Right hindlimb (tissue), 1 donor: Measurements from ENCODE around the gene CACNA1G.

Experiments used
- DNase-seq: peaks from one replicate; pipeline ENCODE4 v3.0.0-alpha.2; 2018

The CACNA1G gene

GRCh38 chr17:50560185-50560824 lies at the start of gene CACNA1G:
CACNA1G (plus strand) TSS chr17:50560715; CDS start chr17:50561460, 745 bp downstream.
- DNase-seq = peak; percentile 99

- DNase-seq = no peak
These were observed 49.5 kb upstream of the CACNA1G start for GRCh38 chr17:50511058-50511457.

DNA sequence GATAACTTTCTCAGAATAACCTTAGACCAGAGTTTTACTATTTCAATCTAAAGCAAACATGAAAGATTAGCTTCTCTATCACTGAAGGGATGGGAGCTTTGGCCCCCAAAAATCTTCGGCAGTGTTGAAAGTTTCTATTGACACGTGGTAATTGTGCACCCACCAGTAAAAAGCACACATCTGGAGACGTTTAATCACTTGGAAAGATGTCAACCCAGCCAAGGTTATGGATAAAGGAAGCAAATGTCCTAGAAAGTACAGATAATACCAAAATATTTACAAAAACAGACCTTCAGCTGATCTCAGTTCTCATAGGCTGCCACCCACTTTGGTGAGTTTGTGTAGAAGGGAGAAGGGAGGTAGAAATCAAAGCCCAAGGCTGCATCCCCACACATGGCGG lies 47.0 kb upstream of the CACNA1G start:
- no peak for DNase-seq

DNA sequence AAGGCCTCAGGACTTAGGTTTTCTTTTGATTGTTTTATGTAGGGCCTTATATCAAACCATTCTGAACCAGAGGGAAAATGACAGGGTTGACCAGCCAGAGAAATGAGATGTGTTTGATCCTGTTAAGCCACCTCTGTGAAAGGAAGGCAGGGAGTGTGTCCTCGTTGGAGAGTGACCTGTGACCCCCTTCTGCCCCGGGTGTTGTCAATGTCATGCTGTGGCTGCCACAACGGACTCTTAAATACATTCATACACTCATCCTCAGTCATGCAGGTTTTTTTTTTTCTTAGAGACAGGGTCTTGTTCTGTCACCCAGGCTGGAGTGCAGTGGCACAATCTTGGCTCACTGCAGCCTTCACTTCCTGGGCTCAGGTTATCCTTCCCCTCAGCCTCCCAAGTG lies 46.1 kb upstream of the CACNA1G start:
- no peak for DNase-seq

DNA sequence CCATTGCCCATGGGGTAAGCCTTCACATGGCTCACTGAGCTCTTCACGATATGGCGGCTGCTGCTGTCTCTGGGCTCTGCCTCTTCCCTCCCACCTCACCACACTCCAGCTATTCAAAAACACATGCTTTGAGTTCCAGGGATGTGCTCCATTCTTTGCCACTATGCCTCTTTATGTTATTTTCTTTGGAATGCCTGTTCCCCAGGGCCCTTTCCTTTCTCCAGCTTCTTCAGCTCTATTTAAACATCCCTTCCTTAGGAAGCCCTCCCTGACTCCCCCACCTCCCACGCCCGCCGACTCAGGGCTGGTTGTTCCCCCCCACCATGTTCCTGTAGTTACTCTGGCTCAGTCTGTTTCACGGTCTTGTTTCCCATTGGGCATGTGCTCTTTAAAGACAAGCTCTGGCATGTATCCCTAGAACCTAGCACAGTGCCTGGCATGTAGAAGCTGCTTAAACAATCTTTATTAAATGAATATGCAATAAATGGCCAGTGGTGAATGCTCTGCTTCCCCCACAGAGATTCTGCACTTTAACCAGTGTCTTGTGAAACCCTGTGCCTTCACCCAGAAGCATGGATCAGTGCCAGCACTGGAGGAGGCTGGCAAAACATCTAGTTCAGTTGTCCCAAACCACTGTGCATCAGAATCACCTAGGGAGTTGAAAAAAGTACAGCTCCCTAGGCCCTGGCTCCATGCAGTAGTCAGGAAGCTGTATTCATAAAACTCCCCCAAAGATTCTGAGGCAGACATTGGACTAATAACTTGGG lies 45.4 kb upstream of the CACNA1G start:
- no peak for DNase-seq

DNA sequence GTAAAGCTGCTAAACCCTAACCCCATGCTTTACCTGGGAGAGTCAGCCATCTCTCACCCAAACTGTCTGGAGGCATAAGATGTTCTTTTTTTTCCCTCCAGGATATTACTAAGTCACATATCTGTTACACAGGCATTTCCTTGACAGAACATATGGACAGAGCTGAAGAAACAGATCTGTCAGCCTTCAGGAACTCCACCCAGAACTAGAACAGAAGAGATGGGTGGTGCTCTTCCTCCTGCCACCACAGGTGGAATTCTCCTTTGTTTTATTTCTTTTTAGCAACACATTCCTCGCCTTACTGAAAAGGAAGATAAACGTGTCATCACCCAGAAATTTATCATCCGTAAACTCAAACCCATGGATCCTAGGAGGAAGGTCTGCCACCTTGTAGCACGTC lies 43.5 kb upstream of the CACNA1G start:
- DNase-seq = no peak

DNA sequence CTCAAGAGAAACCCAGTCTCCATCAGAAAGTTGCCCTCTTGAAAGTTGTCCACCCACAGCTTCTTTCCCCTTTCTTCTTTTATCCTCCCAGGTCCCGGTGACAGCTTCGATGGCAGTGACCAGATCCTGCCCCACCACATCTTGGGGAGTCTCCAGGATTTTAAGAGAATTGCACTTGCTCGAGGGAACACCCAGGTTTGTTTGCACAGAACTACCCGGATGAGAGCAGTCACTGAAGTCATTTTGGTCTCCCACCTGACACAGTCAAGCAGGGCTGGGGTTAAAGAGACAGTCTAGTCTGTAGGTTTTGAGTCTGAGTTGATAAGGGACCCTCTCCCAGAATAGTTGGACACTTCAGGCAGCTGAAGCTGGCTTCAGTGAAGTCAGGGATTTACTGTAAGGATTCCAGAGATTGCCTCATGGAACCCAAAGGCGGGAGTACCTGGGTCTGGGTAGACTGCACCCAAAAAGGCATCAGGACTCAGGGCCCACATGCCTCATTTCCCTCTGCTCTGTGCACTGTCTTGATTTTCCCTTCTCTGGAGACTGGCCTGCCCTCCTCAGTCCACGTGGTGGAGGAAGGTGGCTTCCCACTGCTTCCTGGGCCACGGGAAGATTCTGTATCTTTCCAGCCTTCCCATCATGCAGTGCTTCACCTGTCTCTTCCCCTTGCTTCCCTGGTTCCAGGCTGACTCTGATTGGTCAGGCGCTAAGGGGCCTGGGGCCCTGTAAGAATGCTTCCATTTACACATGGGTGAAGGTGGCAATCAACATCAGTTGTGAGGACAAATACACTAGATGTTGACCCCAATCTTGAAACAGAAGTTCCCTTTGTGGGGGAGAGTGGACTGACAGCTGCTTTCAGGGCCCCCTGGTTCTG lies 42.8 kb upstream of the CACNA1G start:
- no peak for DNase-seq

GRCh38 chr17:50518384-50519023 lies 42.0 kb upstream of the CACNA1G start:
- DNase-seq = no peak

DNA sequence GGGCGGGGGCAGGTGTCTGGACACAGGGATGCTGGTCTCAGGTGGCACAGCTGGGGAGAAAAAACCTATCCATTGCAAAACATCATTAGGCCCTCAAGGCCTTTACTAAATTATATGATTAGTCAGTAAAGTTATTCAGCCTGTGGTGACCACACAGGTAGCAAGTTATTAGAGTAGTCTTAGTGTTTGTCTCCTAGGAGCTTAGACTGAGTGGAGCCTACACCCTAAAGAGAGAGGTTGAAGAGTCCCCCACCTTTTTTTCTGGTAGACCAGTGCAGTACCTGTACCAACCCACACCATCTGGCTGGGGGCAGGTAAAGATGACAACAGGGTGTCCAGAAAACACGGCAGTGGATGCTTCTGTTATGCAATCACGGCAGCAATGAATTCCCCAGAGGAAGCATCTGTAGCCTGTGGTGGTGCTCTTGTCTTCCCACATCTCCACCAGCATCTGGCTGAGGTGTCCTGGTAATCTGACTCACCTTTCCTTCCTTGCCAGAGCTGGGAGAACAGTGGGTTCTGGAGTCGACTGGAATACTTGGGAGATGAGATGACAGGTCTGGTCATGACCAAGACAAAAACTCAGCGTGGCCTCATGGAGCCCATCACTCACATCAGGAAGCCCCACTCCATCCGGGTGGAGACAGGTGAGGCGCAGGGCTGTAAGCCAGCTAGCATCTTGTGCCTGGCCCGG lies 41.2 kb upstream of the CACNA1G start:
- no peak for DNase-seq

- DNase-seq = no peak
These were observed 40.0 kb upstream of the CACNA1G start for GRCh38 chr17:50520483-50520882.

DNA sequence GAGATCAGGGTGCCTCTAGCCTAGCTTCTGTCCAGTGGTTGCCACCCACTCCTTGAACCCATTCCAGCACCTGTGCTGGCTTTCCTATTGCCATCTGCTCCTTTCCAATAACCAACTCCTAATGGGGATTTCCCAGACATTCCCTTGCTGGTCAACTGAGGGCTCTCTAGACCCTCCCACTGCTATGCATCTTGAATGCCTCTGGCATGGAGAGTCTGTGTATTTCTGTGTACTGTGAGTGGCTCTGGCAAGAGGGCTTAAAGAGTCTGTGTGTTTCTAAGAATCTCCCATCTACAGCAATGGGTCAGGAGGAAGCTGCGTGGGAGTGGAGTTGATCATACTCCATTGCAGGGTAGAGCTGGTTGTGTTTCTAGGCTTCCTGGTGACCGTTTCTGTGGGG lies 39.0 kb upstream of the CACNA1G start:
- no peak for DNase-seq

DNA sequence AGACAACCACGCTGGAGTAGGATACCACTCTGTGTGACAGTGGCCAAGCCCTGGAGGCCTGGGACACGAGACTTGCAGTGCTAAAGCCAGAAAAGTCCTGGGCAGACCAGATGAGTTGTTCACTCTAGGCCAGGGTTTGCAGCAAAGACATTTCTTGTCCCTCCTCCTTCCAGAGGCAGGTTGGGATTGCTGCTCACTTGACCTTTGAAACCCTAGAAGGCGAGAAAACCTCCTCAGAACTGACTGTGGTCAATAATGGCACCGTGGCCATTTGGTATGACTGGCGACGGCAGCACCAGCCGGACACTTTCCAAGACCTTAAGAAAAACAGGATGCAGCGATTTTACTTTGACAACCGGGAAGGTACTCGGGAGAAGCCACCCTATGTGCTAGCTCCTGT lies 37.7 kb upstream of the CACNA1G start:
- DNase-seq = no peak

DNA sequence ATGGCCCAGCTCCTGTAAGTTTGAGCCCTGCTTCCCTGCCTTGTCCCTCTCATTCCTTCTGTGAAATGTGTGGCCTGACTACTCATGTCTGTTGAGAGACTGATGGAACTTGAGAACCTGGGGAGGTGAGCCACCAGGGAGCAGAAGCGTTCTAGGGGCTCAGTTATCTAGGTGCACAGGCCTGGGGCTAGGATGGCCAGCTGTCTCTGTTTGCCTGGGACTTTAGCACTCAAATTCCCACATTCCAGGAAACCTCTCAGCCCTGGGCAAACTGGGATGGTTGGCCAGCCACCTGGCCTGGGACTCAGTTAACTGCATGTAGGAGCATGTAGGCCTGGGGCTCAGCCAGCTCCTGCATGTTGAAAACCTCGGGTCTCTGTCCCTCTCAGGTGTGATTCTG lies 37.3 kb upstream of the CACNA1G start:
- DNase-seq = no peak

DNA sequence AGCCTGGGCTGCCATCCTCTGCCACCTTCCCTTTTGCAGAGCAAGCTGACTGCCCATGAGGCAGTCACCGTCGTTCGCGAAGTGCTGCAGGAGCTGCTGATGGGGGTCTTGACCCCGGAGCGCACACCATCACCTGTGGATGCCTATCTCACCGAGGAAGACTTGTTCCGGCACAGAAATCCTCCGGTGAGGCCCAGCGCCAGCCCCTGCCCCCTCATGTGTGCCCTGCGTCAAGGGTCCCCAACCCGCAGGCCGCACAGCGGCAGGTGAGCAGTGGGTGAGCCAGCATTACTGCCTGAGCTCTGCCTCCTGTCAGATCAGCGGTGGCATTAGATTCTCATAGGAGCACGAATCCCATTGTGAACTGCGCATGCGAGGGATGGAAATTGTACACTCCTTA lies 35.7 kb upstream of the CACNA1G start:
- DNase-seq = no peak

DNA sequence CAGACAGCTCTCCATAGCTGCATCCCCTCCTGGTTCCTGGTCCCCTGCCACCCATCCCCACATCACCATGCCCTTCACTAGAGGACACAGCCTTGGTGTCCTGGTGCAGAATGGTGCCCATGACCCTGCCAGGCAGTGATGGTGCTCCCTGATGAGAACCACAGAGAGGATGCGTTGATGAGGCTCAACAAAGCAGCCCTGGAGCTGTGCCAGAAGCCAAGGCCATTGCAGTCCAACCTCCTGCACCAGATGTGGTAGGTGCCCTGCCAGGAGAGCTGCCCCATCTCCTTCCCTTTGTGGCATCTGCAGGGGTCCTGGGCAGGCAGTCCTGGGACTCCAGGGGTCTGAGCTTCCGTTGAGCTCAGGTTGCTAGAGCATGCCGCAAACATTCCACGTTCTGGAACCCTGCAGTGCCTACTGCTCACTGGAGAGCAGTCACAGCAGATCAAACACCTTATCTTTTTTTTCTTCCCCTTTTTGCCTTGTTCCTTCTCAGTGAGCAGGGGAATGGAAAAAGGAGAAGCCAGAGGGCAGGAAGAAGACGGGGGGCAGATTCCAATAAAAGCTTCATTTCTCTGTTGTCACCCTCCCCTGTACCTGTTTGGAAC lies 33.3 kb upstream of the CACNA1G start:
- no peak for DNase-seq

GRCh38 chr17:50527949-50528474 lies 32.5 kb upstream of the CACNA1G start:
- DNase-seq = no peak

DNA sequence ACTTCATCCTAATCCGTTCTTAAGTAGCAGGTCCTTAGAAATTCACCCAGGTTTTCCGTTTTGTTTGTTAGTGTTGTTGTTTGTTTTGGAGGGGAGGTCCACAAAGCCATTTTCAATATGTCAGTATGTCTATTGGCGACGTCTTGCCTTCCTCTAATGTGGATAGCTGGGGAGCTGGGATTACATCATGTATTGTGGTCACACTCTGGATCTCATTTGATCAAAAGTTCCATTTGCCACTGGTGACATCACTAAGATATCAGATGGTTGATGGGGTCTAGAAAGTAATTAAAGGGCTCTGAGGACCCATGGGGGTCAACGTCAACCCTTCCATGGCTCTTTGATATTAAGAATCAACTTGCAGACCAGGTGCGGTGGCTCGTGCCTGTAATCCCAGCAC lies 30.7 kb upstream of the CACNA1G start:
- DNase-seq = no peak

GRCh38 chr17:50531428-50532025 lies 29.0 kb upstream of the CACNA1G start:
- DNase-seq = no peak

DNA sequence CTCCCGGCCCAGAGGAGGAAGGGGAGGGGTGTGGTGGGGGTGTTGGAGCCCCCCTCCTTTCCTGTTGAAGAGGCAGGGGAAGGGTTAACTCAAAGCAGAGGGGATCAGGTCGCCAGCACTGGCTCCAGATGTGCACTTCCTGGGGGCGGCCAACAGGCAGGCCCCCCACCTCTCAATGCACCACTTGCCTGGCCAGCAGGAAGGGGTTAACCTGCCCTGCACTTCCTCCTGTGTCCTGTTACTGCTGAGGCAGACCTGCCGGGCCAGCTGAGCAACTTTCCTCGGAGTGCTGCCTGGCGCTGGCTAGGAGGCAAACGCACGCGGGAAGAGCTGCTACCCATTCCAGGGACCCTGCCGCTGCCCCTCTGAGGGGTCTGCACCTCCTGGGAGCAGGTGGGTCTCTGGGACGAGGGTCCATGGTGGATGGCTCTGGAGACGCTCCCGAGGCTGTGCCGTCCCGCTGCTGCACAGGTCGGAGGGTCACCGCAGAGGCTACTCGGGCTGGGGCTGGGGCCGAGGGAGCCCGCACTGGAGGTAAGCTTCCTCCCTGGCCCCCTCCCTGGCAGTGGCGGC lies 28.0 kb upstream of the CACNA1G start, which contains the start of gene EPN3:
Gene EPN3 (plus strand): TSS at position 284 of the 573 bp plus-strand sequence. CDS start 3,822 bp downstream, outside the sequence.
- DNase-seq = no peak

DNA sequence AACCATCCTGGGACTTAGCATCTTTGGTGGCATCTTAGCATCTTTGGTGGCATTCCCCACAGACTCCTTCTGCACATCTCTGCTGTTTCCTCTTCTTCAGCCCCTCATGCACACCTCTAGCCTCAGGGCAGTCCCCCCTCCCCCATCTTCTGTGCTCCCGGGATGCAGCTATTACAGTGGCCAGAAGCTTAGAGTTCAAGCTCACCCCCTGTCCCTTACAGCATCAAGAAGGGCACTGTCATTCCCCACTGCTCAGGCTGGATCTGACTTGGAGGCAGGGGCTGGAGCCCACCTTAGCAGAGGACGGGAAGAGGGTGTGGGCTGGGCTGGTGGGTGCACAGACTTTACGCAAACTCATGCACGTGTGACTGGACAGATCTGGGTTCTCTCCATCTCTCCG lies 27.3 kb upstream of the CACNA1G start:
- DNase-seq = no peak

DNA sequence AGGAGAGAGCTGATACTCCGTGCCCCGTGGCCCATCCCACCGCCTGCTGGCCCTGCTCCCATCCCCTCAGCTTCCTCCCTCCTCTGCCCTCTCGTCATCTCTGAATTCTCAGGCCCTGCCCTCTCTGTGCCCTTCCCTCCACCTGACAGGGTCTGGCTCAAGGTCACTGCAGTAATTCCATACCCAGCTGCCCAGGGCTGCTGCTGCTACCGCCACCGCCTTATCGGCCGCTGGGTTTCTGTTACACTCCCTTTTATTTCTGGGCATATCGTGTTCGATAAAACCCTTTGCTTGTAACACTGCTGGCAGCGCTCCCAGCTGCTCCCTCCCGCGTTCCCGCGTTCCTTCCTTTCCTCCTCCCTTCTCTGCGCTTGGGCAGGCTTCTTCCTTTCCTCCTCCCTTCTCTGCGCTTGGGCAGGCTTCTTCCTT lies 26.8 kb upstream of the CACNA1G start:
- DNase-seq = peak; percentile 58
